Measurements from ENCODE around the gene LEAP2.

LEAP2 gene

GRCh38 chr5:132884548-132884947 lies 11.1 kb downstream of the LEAP2 start:
- no peak for DNase-seq

GRCh38 chr5:132886064-132886823 lies 12.8 kb downstream of the LEAP2 start:
- no peak for DNase-seq

- DNase-seq, result no peak
Observed at GRCh38 chr5:132887283-132887682, 13.8 kb downstream of the LEAP2 start.

GRCh38 chr5:132889501-132889900 lies 16.0 kb downstream of the LEAP2 start:
- DNase-seq, result no peak

GRCh38 chr5:132890817-132891216 lies 17.3 kb downstream of the LEAP2 start:
- no peak for DNase-seq

- no peak for DNase-seq
Observed at GRCh38 chr5:132895719-132896305, 22.3 kb downstream of the LEAP2 start.

- DNase-seq, result no peak
Observed at GRCh38 chr5:132896685-132897084, 23.2 kb downstream of the LEAP2 start.

- DNase-seq, result no peak
Observed at GRCh38 chr5:132898094-132898493, 24.6 kb downstream of the LEAP2 start.

- no peak for DNase-seq
Observed at GRCh38 chr5:132901036-132901435, 27.6 kb downstream of the LEAP2 start.

GRCh38 chr5:132901730-132902129 lies 28.3 kb downstream of the LEAP2 start:
- no peak for DNase-seq

- DNase-seq, result no peak
Observed at GRCh38 chr5:132905938-132906337, 32.5 kb downstream of the LEAP2 start.

- no peak for DNase-seq
Observed at GRCh38 chr5:132907161-132907560, 33.7 kb downstream of the LEAP2 start.

- DNase-seq, result no peak
Observed at GRCh38 chr5:132909702-132910101, 36.2 kb downstream of the LEAP2 start.

GRCh38 chr5:132915681-132916080 lies 42.2 kb downstream of the LEAP2 start:
- no peak for DNase-seq

GRCh38 chr5:132916086-132916485 lies 42.6 kb downstream of the LEAP2 start:
- DNase-seq, result no peak

Data from cerebellar nuclear complex (tissue), 1 donor.